NB4 (cell line): ENCODE results near the gene TACC3.

Experiments used
- DNase-seq: peaks from one replicate; pipeline ENCODE4 v3.0.0; 2010; ENCODE audit warnings: low read depth
- H3K4me3 ChIP-seq: one replicate; pipeline ENCODE4 v1.5.1; 2011; ENCODE audit warnings: mild to moderate bottlenecking, low read depth, low read length, moderate library complexity
- CTCF ChIP-seq: IDR thresholded peaks from one replicate; pipeline ENCODE4 v1.5.1; 2012; ENCODE audit warnings: low read depth, low read length
- MAX ChIP-seq: IDR thresholded peaks from 2 replicates; pipeline ENCODE4 v1.6.1; 2011; ENCODE audit warnings: low read depth, low read length
- MYC ChIP-seq: IDR thresholded peaks from 2 replicates; pipeline ENCODE4 v1.6.1; 2011; ENCODE audit warnings: low read depth, low read length
- POLR2A ChIP-seq: IDR thresholded peaks from 2 replicates; pipeline ENCODE4 v1.6.1; 2011; ENCODE audit warnings: mild to moderate bottlenecking; ENCODE audit not compliant: insufficient read length; ENCODE audit errors: extremely low read depth

TACC3 gene

GRCh38 chr4:1793940-1794808 is 72.9 kb downstream of the TACC3 start:
- TF ChIP-seq MYC: no peak
- no peak for TF ChIP-seq CTCF
- TF ChIP-seq MAX: no peak
- no peak for TF ChIP-seq POLR2A
- H3K4me3 ChIP-seq: no peak overlapping the region
- peak; percentile 34 for DNase-seq
